HG02870 (cell line): ENCODE measurements around the gene KRT77.
"Not testable (repeated sequence)": the region's sequence is repeated elsewhere in the genome, so short reads cannot be mapped to it uniquely, and the experiment has no call there.

Source experiments
- ATAC-seq: cut with Tn5 transposase; IDR thresholded peaks from one replicate; pipeline ENCODE4 v1.9.1; 2021; ENCODE audit warnings: mild to moderate bottlenecking, moderate library complexity; ENCODE audit not compliant: unreplicated experiment

The KRT77 gene

DNA sequence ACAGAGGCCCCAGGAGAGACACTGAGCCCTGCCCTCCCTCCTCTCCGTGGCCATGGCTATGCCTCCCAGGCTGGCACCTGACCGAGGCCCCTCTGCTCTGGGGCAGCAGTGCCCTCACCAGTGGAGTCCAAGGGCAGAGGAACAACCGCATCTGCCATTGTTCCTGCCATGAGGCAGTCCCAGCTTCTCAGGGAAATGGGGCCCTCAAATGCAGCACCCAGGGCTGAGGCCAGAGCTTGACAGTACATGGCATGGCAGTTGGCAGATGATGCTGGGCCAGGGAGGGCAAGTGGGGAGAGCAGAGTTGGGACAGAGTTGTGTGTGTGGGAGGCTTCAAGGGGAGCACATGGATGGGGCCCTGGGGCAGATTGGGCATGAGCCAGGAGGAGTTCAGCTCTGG lies 21.1 kb upstream of the KRT77 start:
- ATAC-seq, result no peak

DNA sequence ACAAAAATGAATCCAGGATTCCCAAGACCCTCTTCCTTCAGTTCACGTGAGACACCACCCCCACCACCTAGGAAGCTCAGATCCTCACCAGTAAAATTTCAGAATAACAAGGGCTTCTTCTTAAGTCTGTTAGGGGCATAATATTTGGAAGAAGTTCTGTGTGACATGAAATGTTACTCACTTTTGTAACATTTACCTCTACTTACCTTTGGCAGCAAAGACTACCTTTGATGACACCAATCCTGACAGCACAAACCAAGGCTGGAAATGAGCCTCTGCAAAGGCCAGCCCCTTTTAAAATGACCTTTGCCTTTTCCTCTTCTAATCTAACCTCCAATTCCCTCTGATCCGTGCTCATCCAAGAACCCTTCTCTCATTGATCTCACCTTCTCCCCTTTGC lies 19.4 kb upstream of the KRT77 start:
- no peak for ATAC-seq

DNA sequence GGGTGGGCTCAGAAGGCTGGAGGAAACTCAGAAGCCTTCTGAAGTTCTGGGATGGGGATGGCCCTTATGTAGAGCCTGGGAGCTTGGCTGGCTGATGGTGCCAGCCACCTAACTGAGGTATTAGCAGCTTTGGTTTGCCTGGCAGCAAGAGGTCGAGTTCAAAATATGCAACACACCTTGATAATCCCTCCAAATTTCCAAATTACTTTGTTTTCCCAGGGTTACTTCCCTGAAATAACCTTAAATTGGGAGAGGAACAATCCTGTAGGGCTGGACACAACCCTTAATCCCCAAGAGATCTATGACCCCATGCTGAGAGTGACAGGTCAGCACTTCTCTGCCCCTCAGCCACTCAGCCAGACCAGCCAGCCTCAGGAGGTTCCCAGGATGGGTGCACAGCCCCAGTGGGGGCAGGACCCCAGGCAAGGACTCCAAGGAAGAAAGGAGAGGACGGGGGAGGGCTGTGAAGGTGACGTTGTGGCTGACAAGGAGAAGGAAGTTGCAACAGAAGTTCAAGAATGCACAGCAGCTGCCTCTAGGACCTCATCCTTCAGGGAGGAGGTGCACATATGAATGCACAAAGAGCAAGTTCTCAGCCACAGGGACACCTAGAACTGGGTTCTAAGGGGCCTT lies 18.6 kb upstream of the KRT77 start:
- no peak for ATAC-seq

DNA sequence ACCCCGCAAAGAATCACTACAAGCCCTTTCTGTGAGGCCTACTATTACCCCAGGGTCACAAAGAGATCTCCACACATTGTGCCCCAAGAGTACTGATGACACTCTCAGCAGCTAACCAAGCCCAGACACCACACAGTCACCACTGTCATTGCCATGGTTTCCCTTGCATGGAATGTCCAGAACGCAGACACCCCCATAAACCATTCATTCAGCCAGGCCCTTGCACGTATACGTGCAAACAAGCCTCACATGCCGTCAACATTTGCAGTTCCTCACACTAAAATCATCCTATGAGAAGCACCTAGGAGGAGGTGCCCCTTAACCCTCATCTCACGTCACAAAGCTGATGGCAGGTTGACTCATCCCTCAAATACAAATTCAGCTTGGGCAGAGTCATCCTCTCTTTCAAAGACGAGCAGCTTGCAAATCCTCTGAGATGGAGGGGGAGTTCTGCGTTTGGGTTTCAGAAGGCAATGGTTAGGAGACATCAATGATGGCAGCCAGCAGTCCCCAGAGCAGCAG lies 17.1 kb upstream of the KRT77 start:
- no peak for ATAC-seq

DNA sequence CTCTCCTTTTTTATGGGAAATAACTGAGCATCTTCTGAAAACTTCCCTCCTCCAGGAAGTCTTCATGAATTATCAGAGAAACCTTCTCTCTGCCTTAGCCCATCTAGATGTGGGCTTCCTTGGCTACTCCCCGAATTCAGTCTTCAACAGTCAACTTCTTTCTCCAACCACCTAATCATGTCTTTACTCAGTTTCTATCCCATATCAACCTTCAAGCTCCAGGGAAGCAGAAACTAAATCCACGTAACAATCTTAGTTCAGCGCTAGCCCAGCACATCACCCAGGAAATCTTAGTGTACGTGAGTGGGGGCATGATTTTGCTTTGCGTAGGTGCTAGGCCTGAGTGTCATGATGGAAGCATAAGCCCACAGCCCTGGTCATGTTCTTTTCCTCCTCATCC lies 12.7 kb upstream of the KRT77 start:
- no peak for ATAC-seq

DNA sequence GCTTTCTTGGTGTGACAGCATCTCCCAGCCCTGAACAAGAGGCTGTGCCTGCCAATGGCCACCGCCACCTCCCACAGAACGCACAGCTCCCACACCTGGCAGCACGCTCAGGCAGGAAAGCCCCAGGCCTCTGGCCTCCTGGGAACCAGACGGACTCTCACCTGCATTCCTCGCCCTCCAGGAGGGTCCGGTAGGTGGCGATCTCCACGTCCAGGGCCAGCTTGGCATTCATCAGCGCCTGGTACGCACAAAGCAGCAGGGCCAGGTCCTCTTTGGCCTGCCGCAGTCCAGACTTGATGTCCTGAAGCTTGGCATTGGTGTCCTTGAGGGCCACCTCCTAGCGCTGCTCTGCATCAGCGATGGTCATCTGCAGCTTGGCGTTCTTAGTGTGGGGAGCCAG lies 12.1 kb upstream of the KRT77 start:
- no peak for ATAC-seq

DNA sequence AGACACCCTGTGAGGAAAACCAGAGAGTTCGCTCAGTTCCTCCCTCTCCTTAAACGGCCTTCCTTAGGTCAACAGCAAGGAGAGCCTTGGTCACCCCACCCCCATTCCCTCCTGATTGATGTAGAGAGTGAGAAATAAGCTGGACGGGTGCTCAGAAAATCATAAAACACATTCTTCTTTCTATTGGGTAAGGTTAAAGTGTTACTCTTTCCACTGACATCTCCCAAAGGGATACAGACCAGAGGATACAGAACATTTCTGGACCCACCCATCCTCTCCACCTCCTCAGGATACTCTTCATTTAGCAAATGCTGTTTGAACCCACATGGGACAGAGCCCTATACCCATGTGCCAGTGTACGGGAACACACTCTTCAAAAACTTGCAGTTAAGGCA lies 11.6 kb upstream of the KRT77 start:
- ATAC-seq, result no peak

DNA sequence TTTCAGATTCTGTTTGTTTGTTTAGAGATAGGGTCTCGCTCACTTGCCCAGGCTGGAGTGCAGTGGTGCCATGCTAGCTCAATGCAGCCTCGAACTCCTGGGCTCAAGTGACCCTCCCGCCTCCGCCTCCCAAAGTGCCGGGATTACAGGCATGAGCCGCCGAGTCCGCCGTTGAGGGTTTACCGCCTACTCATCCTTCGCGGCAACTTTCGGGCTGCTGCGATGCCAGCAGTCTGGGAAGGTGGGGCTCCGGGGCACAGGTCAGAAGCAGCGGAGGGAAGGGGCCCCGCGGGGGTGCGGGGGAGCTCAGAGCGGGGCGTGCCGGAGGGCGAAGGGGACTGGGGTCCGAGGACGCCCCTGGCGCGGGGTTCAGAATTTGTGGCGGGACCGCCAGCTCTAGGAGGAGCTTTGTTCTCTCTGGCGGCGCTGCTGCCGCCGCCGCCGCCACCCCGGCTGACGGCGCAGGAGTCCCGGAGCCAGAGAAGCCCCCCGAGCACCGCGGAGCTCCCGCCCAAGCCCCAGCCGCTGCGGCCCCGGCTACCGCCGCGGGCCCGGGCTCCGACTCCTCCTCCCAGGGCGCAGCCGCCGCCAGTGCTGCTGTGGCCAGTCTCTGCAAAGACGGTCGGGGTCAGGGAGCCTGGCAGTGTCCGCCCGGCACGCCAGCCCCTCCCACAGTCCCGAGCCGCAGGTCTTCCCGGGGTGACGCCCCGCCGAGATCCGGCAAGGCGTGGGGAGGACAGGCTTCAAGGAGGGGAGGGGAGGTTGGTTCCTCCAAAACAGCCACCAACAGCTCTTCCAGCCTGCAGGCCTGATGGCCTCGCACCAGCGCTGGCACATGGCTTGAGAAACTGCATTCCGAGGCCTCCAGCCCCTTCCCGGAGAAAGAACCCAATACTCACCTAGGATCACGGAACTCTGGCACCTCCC lies 10.9 kb upstream of the KRT77 start:
- no peak for ATAC-seq

DNA sequence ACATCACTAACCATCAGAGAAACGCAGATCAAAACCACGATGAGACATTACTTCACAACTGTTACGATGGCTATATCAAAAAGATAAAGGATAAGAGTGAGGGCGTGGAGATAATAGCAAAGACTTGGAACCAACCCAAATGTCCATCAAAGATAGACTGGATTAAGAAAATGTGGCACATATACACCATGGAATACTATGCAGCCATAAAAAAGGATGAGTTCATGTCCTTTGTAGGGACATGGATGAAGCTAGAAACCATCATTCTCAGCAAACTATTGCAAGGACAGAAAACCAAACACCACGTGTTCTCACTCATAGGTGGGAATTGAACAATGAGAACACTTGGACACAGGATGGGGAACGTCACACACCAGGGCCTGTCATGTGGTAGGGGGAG lies 8.8 kb upstream of the KRT77 start:
- not testable (repeated sequence) for ATAC-seq

DNA sequence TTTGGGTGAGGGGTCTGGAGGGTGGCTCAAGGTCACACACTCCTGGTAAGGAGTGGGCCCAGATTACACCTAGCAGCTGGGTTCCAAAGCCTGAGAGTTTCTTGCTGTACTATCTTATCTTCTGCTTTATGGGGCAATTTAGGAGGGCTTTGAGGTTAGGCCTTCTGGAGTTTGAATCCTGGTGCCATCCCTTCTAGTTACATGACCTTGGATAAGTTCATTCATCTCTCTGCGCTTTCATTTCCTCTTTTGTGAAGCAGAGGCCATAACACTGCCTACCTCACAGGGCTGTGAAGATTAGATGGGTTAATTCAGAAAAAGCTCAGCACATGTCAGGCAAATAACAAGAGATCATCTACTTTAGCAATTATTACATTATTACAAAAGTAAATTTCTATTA lies 7.4 kb upstream of the KRT77 start:
- no peak for ATAC-seq

DNA sequence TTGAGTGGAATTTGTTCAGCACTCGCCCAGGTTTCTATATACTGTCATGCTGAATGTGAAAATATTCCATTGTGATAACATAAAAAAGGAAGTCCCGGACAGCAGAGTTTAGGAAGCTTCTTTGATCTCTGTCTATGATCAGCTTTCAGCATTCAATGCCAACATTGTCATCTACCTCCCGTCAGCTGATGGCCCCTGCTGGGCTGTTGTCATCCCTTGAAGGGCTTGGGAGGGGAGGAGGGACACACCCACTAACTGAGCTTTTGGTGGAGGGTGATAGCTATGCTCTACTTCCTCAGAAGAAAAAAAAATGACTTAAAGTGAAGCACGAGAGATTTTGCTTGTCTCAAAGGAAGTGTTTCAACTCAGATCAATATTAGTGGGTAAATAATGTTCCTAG lies 4.7 kb upstream of the KRT77 start:
- ATAC-seq, result no peak

DNA sequence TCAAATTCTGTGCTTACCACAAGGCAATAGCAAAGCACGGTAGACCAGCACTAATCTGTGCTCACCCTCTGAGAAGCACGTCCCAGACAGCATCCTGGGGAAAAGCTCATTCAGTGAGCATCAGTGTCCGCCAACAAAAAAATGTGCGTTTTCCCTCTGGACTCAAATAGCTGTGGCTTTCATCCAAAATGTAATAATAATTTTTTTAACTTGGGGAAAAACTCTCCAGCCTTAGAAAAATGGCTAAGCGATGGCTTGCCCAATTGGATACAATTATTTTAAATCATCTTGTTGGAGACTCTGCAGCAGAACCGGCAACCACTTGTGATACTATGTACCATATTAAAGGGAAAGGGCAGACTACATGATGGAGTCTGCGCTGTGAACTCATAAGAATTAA lies 1.1 kb upstream of the KRT77 start:
- ATAC-seq, result no peak

DNA sequence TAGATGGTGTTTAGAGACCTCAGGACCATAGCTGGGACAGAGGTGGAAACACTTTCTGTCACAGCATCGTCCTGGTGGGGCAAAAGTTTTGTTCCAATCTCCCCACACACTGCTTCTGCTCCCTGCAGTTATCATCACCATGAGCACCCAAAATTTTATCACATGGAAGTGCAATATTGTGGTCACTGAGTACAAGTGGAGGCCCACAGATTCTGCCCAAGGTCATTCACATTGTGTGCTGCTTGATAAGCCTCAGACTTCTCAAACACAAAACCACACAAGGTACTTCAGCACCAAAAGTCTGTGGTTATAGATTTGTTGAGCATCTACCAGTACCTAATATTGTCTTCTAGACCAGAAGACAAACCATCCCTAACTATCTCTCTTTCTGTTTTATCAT lies 554 bp upstream of the KRT77 start:
- ATAC-seq, result no peak

DNA sequence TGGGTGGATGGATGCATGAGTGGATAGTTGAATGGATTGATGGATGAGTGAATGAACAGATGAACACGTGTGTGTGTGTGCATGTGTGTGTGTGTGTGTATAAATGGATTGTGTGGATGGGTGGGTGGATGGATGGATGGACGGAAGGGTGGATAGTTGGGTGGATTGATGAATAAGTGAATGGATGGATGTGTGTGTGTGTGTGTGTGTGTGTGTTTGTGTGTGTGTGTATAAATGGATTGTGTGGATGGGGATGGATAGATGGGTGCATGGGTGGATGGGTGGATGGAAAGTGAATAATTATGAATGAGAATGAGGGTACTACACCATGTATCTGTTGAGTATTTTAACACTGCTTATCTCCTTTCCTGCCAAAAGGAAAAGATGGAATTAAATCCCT lies 986 bp downstream of the KRT77 start:
- no peak for ATAC-seq

DNA sequence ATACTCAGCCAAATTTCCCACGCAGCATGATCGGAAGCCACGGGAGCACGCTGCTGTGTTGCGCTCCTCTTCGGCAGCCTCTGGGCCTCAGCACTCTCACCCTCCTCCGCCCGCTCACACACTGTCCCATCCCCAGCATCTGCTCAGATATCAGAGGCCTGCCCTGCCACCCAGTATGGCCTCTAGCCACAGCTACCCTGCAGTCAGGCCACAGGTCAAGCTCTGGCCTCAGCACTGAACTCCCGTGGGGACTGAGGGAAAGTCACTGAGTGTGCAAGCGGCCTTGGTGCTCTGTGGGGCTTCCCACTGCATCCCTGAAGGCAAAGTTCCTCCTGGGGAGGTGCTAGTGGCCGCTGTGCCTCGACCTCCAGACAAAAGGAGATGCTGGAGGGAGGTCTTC lies 2.0 kb downstream of the KRT77 start:
- ATAC-seq, result no peak

DNA sequence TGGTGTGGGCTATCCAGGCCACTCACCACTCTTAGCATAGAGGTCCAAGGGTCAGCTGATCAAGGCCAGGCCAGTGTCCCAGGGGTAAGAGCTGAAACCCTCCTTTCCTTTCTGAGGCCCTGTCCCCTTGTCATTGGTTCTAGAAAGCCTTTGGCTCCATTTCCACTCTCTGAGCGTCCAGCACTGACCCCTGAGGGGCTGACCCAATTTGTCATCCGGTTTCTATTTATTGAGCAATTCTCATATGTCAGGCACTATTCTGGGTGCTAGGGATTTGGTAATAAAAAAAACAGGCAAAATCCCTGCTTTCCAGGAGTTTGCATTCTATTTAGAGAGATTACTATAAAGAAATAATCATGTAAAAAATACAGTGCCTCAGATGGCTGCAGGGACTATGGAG lies 3.4 kb downstream of the KRT77 start:
- ATAC-seq, result no peak

DNA sequence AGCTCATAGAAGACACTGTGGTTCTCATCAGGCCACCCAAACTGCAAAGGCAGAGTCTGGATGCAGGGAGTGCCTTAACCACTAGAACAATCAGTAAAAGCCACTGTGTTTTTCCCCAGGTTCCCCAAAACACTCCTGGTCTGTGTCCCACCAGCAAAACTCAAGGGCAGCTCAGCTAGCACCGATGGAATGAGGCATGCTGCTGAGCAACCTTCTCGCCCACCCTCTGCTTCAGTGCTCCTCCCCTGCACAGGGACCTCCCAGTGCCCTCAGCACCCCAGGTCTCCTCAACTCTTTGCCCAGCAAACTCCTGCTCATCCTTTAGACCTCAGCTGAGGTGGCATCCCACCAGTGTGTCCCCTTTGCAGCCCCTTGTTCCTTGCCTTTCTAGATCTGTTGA lies 4.0 kb downstream of the KRT77 start:
- ATAC-seq, result no peak

DNA sequence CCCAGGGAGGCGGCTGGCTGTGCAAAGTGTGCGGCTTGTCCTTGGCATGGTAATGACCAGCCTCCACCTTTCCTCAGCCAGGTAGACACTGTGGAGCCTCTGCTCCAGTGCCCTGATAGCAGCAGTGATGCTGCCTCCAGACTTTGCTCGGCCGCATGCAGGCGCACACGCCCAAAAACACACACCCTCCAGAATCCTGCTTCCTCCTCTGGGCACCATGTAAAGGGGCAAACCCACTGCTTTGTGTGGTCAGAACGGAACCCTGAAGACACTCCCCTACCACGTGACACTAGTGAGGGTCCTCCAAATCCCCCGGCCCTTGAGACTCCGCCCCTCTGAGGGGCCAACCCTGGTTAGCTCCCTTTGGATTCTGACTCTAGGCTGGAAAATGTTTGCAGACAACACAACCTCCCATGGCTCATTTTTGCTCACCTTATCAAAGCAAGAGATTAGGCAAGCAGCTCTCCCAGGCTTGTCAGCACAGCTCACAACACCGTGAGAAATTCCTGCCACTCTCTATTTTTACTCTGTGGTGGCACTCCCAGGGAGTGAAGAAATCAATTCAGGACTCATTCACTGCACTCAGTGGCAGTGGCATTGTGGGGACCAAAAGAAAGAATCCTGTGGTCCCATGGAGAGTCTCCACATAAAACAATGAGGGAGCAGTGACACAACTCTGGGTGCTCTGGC lies 4.5 kb downstream of the KRT77 start:
- no peak for ATAC-seq

DNA sequence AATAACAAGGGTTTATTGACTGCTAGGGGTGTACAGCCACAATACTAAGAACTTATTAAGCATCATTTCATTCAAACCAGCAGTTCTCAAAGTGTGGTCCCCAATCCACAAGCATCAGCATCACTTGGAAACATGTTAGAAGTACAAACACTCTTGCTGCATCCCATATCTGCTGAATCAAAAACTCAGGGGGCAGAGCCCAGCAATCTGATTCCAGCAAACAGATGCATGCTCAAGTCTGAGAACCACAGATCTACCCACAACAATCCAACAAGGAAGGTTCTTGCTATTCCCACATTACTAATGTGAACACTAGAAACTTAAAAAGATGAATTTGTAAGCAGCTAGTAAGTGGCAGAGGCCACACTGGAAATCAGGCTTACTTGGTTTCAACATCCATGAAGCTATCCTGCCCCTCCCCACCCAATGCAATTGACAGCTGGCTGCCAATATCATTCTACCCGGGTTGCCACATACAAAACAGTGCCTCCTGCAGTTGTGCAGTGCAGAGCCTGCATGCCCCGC lies 6.2 kb downstream of the KRT77 start:
- ATAC-seq, result no peak

DNA sequence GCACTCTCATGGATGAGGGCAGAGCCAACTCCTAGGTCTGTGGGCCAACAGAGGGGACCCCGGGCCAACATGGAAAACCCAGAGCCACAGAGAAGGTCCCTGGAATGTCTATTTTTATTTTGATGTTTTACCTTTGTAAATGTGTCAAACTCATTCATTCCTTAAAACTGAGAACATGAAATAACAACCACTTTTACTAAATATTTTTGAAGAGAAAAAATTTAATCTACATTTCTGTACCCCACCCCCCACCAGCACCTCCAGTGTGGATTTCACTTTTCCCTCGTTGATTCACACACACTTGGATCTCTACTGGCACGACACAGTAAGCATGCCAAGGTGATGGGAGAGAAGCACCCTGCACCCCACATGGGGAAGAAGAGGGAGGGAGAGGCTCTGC lies 6.7 kb downstream of the KRT77 start:
- ATAC-seq, result no peak

DNA sequence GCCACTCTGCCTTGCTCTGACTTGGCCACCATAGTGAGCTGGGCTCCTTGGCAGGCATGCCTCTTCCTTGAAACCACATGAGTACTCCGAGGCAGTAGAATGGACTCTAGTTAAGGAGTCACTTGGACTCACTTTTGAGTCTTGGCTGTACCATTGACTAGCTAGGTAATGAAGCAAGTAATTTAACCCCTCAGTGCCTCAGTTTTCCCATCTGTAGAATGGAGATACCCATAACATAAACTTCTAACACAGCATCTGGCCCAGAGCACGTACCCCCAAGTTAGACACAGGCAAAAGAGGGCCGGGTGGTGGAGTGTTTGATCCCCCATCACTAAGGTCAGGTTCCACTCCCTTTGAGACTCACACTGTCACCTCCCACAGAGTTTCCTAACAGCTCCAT lies 8.3 kb downstream of the KRT77 start:
- no peak for ATAC-seq

DNA sequence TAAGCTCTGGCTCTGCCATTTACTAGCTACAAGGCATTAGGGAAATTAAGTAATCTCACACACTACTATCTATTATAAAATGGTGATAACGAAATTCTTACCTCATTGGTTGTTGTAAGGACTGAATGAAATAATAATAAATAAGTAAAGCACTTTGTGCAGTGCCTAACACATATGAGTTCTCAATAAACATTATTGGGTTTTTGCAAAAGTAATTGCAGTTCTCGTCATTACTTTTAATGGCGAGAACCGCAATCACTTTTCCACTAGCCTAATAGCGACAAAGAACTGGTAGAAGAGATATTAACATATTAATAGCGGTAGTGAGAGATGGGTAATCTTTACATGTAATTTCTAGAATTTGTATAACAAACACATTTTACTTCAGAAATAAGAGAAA lies 9.2 kb downstream of the KRT77 start:
- ATAC-seq, result no peak
